HG03469 (cell line): ENCODE data around the gene MYO15B.

Source experiments
- ATAC-seq: cut with Tn5 transposase; IDR thresholded peaks from one replicate; pipeline ENCODE4 v1.9.1; 2021; ENCODE audit warnings: mild to moderate bottlenecking, moderate library complexity, moderate number of reproducible peaks; ENCODE audit not compliant: unreplicated experiment

The MYO15B gene

GRCh38 chr17:75622771-75623273 lies 35.2 kb downstream of the MYO15B start:
- no peak for ATAC-seq

GRCh38 chr17:75623386-75623785 lies 35.8 kb downstream of the MYO15B start:
- ATAC-seq, result no peak

GRCh38 chr17:75624021-75624420 lies 36.4 kb downstream of the MYO15B start:
- ATAC-seq, result no peak

GRCh38 chr17:75624714-75625345 lies 37.2 kb downstream of the MYO15B start:
- ATAC-seq, result no peak

- no peak for ATAC-seq
Measured at GRCh38 chr17:75625813-75626486, 38.4 kb downstream of the MYO15B start.

- ATAC-seq, result no peak
Measured at GRCh38 chr17:75626496-75627038, 39.0 kb downstream of the MYO15B start.

- no peak for ATAC-seq
Measured at GRCh38 chr17:75627094-75627493, 39.5 kb downstream of the MYO15B start.

GRCh38 chr17:75628425-75628824 lies 40.8 kb downstream of the MYO15B start:
- no peak for ATAC-seq

- ATAC-seq, result no peak
Measured at GRCh38 chr17:75629157-75629556, 41.6 kb downstream of the MYO15B start.

- ATAC-seq, result no peak
Measured at GRCh38 chr17:75630071-75630917, 42.7 kb downstream of the MYO15B start.

- no peak for ATAC-seq
Measured at GRCh38 chr17:75631353-75631752, 43.8 kb downstream of the MYO15B start.

GRCh38 chr17:75632428-75632827 lies 44.8 kb downstream of the MYO15B start:
- ATAC-seq, result no peak

GRCh38 chr17:75632863-75633485 lies 45.4 kb downstream of the MYO15B start, which contains the start of gene SMIM5:
Gene SMIM5 (plus strand): TSS chr17:75633434. CDS start chr17:75640202, 6,768 bp downstream.
- ATAC-seq, result no peak

GRCh38 chr17:75633486-75634375 lies 46.1 kb downstream of the MYO15B start:
- no peak for ATAC-seq

- no peak for ATAC-seq
Measured at GRCh38 chr17:75634376-75634740, 46.8 kb downstream of the MYO15B start.

GRCh38 chr17:75634754-75635609 lies 47.4 kb downstream of the MYO15B start:
- ATAC-seq, result no peak

GRCh38 chr17:75635610-75636202 lies 48.1 kb downstream of the MYO15B start:
- ATAC-seq, result no peak

GRCh38 chr17:75636381-75637142 lies 49.0 kb downstream of the MYO15B start:
- no peak for ATAC-seq
